Uterus (tissue), 2 donors: ENCODE measurements around the gene KRTAP9-3.

ENCODE experiments used
- CTCF ChIP-seq, 4 experiments: fragments of 200-600 bp in 2 of 4; fragments of 450-650 bp in 2 of 4; sonication (generic) in 2 of 4; IDR thresholded peaks; one replicate each; pipeline ENCODE4 v1.5.1; 2016 to 2019; ENCODE audit warnings: antibody characterized with exemption in 4 of 4, mild to moderate bottlenecking in 2 of 4, moderate library complexity in 1 of 4
- POLR2A ChIP-seq, 2 donors: fragments of 450-650 bp; IDR thresholded peaks; one replicate each; pipeline ENCODE4 v1.6.1; 2016; ENCODE audit warnings: antibody characterized with exemption in 2 of 2, mild to moderate bottlenecking in 1 of 2, moderate library complexity in 1 of 2

GRCh38 chr17:41184480-41184961 is 47.7 kb upstream of the KRTAP9-3 start, which contains the start of gene KRTAP4-1:
- TF ChIP-seq CTCF (IDR thresholded peaks at IDR 0.05) (no peak), POLR2A (IDR thresholded peaks at IDR 0.05) (no peak)
